CD4-positive, alpha-beta T cell treated with Interleukin-21 for 1 hour (primary cell): Measurements from ENCODE around the gene SLC23A3.
"Not testable (repeated sequence)": the region's sequence is repeated elsewhere in the genome, so short reads cannot be mapped to it uniquely, and the experiment has no call there.

Experiments used
- DNase-seq: peaks from one replicate; pipeline ENCODE4 v3.0.0-alpha.2; 2020

Gene SLC23A3

DNA sequence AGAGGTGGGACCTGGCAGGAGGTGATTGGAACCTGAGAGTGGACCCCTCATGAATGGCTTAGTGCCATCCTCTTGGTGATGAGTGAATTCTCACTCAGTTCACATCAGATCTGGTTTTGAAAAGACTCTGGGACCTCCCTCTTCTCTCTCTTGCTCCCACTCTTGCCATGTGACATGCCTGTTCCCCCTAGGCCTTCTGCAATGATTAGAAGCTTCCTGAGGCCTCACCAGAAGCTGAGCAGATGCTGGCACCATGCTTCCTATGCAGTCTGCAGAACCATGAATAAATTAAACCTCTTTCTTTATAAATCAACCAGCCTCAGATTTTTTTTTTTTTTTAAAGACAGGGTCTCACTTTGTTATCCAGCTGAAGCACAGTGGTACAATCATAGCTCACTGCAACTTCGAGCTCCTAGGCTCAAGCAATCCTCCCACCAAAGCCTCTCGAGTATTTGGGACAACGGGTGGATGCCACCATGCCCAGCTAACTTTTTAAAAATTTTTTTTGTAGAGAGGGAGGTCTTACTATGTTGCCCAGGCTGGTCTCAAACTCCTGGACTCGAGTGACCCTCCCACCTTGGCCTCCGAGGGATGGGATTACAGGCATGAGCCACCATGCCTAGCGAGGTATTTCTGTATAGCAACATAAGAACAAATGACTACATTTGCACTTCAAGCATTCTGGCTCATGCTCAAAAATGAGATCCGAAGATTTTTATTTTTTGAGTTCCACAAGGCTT lies 34.8 kb upstream of the SLC23A3 start:
- DNase-seq: no peak

DNA sequence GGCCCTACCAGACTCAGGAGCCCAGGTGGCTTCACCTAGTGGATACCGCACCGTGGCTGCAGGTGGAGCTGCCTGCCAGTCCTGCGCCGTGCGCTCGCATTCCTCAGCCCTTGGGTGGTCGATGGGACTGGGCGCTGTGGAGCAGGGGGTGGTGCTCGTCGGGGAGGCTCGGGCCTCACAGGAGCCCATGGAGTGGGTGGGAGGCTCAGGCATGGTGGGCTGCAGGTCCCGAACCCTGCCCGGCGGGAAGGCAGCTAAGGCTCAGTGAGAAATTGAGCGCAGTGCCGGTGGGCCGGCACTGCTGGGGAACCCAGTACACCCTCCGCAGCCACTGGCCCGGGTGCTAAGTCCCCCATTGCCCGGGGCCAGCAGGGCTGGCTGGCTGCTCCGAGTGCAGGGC lies 31.5 kb upstream of the SLC23A3 start:
- DNase-seq: not testable (repeated sequence)

DNA sequence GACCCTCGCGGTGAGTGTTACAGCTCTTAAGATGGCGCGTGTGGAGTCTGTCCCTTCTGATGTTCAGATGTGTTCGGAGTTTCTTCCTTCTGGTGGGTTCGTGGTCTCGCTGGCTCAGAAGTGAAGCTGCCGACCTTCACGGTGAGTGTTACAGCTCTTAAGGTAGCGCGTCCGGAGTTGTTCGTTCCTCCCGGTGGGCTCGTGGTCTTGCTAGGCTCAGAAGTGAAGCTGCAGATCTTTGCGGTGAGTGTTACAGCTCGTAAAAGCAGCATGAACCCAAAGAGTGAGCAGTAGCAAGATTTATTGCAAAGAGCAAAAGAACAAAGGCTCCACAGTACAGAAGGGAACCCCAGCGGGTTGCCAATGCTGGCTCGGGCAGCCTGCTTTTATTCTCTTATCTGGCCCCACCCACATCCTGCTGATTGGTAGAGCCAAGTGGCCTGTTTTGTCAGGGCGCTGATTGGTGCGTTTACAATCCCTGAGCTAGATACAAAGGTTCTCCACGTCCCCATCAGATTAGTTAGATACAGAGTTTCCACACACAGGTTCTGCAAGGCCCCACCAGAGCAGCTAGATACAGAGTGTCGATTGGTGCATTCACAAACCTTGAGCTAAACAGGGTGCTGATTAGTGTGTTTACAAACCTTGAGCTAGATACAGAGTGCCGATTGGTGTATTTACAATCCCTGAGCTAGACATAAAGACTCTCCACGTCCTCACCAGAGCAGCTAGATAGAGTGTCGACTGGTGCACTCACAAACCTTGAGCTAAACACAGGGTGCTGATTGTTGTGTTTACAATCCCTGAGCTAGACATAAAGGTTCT lies 30.9 kb upstream of the SLC23A3 start:
- peak; percentile 63 for DNase-seq

DNA sequence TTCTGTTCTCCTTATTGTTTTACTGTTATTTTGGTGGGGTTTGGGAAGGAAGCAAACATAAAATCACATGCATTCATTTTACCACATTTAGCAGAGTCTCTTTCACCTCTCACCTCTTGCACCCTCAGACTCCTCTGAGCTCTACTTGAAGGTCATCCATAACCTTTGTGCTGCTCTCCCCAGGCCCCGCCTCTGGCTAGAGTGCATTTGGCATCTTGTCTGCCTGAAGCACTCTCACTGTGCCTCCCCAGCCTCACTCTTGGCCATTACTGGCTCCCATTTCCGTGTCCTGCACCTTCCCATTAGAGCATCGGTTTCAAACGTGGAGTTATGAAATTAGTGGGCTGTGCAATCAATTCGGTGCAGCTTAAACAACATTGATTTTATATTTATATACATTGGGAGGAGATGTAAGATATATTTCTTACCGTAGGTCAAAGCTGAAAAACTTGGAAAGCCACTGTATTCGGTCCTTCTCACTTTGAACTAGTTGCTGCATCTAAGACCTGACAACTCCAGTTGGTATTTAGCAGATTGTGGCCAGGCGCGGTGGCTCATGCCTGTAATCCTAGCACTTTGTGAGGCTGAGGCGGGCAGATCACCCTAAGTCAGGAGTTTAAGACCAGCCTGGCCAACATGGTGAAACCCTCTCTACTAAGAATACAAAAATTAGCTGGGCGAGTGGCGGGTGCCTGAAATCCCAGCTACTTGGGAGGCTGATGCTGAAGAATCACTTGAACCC lies 29.8 kb upstream of the SLC23A3 start:
- no peak for DNase-seq

DNA sequence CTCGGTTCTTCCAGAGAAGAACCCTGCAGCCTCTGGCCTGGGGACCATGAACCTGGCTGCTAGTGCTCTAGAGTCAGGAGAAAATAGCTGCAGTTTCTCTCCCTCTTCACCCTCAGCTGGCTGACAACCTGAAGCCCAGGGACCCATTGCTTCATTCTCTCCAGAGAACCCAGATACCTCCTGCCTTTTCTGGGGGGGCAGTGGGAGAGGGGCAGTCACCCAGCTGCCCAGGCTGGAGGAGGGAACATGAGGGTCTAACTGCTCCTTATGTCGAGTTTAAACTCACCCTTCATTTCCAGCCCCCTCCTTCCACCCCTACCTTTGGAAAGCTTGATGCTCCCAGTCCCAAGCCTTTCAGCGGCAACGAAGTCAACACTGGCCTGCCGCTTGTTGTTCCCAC lies 29.1 kb upstream of the SLC23A3 start:
- DNase-seq: no peak

DNA sequence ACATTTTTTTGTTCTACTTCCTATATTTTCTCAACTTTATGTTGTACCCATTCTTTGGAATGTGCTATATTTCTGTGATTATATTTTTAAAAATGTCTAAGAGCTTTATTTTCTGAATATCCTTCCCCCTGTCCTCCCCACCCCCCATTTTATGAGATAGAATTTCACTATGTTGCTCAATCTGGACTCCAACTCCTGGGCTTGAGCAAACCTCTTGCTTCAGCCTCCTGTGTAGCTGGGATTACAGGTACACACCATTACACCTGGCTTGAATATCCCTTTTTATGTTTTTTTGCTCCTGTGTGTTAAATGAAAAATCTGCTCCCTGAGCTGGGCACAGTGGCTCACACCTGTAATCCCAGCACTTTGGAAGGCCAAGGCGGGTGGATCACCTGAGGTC lies 27.6 kb upstream of the SLC23A3 start:
- no peak for DNase-seq

DNA sequence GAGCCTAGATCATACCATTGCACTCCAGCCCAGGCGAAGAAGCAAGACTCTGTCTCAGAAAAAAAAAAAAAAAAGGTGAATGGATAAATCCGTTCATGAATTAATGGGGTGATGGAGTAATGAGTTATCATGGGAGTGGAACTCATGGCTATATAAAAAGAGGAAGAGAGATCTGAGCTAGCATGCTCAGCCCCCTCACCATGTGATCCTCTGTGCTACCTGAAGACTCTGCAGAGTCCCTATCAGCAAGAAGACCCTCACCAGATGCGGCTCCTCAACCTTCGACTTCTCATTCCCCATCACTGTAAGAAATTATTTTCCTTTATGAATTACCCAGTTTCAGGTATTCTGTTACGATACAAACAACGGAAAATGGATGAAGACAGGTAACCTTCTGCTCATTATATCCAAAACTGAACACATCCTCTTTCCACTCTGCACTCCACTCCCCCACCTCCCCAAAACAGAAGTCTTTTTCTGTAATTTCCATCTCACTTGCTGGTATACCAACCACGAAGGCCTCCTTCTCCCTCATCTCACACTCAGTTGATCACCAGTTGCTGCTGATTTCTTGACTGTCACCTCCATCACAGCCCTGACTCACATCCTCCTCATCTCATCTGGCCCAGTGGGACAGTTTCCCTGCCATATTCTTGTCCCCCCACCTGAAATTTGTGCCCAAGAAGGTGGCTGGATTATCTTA lies 17.1 kb upstream of the SLC23A3 start:
- no peak for DNase-seq

DNA sequence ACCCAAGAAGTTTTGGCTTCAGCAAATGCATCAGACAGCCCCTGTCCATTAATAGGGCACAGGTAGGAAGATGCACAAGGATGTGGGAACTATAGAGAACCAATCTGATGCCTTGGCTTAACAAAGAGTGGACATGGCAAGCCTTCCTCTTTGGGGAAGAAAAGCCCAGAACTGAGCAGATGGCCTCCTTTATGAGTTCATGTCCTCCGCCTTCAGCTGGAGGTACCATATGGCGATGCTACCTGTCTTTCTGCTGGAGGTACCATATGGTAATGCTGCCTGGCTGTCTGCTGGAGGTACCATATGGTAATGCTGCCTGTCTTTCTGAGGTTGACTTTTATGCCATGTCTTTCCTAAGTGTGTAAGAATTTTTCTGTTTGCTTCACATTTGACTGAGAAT lies 14.3 kb upstream of the SLC23A3 start:
- DNase-seq: no peak

DNA sequence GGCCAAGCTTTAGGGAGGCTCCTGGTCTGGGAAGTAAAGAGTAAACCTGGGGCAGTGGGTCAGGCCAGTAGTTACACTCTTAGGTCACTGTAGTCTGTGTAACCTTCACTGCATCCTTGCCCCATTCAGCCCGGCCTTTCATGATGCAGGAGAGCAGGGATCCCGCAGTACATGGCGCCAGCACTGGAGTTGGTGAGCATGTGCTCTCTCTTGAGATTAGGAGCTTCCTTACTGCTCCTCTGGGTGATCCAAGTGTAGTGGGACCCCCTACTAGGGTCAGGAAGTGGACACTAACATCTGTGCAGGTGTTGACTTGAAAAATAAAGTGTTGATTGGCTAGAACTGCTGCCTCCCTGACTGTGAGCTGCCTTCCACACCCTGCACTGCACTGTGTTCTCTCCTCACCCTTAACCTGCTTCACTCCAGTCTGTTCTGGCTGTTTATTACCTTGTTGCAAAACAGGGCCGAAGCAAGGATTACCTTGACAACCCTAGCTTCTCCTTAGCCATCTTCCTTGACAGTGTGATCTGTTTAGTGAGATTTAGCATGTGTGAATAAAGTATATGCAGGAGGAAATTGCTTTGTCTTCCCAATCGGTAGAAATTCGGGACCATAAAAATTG lies 13.4 kb upstream of the SLC23A3 start:
- no peak for DNase-seq

DNA sequence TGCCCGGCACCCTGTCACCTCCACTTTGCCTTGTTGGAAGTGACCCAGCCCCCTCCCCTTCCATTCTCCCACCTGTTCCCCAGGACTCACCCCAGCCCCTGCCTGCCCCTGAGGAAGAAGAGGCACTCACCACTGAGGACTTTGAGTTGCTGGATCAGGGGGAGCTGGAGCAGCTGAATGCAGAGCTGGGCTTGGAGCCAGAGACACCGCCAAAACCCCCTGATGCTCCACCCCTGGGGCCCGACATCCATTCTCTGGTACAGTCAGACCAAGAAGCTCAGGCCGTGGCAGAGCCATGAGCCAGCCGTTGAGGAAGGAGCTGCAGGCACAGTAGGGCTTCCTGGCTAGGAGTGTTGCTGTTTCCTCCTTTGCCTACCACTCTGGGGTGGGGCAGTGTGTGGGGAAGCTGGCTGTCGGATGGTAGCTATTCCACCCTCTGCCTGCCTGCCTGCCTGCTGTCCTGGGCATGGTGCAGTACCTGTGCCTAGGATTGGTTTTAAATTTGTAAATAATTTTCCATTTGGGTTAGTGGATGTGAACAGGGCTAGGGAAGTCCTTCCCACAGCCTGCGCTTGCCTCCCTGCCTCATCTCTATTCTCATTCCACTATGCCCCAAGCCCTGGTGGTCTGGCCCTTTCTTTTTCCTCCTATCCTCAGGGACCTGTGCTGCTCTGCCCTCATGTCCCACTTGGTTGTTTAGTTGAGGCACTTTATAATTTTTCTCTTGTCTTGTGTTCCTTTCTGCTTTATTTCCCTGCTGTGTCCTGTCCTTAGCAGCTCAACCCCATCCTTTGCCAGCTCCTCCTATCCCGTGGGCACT lies 12.7 kb upstream of the SLC23A3 start:
- no peak for DNase-seq

DNA sequence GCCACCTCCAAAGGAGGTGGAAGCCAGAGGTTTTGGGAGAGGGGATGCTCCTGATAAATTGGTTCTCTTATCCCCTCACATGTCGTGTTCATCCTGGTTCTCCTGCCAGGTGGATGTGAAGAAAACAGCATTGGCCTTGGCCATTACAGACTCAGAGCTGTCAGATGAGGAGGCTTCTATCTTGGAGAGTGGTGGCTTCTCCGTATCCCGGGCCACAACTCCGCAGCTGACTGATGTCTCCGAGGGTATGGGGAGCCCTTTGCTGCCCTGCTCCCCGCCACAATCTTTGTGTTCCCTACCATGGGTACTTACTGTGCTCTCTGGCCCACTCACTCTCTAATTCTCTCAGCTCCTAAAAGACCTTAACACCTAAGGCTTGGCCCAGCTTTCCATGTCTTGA lies 11.7 kb upstream of the SLC23A3 start:
- no peak for DNase-seq

DNA sequence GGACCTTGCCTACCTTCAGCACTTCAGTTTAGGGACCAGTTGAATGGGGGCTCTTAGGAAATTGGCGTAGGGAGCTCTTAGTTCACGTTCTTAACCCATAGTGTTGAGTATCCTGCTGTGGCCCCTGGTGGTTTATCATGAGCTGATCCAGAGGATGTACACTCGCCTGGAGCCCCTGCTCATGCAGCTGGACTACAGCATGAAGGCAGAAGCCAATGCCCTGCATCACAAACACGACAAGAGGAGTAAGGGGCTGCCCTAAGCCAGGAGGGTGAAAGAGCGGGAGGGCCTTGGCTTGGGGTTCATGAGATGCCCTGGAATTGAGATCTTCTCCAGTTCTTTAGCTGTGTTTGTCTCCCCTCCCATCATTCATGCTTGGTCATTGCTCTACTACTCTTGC lies 11.1 kb upstream of the SLC23A3 start:
- no peak for DNase-seq

DNA sequence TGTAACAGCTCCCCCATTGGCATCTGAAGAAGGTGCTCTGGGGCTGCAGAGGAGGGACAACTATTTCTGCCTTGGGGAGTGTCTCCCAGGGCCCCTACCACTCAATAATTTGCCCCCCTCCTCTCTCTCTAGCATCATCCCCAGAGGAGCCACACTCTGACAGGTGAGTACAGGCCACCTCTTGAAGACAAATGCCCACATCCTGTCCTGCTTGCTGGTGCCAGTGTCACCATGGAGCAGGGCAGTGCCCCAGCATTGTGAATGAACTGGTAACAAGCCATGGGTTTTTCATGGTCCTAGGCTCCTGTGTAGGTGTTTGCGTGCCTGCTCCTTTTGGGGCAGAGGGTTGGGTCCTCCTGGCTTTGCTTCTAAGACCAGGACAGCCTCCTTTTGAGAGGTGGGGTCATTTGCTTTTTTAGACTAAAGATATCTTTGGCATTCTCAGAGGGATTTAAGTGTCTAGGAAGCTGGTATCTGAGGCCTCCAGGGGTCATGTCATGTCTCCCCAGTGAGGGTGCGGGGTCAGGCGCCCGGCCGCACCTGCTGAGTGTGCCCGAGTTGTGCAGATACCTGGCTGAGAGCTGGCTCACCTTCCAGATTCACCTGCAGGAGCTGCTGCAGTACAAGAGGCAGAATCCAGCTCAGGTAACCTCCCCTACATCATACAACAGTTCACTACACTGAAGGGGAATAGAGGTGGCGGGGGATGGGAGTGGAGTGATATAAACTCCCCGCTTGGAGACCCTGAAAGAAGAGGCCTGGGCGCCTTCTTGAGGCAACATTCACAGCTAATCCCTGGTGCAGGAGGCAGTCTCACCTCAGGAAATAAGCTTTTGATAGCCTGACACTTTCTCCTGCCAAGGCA lies 10.0 kb upstream of the SLC23A3 start:
- DNase-seq: no peak

DNA sequence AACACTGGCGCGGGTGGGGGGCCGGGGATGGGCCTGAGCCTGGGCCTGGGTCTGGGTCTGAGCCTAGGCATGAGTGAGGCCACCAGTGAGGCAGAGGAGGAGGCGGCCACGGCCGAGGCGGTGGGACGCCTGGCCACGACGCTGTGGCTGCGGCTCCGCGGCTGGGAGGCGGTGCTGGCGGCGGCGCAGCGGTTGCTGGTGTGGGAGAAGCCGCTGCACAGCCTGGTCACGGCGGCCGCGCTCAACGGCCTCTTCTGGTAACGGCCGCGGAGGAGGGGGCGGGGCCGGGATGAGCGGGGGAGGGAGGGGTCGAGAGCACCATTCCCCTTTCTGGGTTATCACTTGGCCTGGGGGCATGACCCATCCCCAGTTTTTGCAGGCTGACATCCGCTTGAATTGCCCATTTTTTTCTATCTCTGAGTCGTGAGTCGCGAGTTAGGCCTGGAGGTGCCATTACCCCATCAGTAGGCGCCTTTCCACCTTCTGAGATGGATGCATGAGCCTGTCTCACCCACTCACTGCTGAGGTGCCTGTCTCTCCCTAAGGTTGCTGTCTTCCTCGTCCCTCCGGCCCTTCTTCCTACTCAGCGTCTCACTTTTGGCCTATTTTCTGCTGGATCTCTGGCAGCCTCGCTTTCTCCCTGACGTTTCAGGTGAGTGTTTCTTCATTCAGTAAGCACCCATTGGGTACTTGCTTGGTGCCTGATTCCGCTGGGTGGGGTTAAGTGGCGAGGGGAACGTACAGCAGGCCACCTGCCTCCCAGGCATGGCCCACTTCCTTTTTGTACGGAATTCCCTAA lies 8.7 kb upstream of the SLC23A3 start:
- DNase-seq: peak; percentile 48

DNA sequence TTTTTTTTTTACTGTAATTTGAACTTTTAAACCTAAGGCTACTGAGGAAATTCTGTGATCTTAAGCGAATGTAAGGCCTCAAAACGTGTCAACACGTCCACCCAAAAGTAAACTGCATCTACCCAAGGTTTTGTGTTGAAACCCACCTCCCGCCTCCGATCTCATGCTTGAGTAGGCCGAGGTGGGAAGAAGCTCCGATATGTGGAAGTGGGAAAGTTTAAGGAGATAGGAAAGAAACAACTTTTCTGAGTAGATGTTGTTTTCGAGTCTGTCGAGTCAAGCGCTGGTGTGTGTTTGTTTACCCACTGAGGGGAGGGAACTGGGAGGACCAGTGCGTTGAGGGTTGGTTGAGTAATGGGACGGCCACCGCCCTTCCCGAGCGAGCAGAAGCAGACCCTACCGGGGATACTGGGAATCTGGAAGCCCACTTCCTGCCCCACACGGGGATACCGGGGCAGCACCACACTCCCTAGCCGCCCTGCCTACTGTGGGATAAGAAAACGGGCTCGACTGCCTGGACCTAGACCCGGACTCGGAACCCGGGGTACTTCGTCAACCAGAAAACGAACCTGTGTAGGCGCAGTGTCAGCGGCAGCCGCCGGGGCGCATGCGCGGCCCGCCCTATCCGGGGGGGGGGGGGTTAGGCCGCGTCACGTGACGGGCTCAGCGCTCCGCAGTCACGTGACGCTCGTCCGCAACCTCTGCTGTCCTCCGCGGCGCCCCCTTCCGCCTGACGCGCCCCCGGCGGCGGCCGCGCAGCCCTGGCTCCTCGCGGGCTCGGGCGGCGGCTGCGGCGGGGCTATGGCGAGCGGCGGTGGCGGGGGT lies 7.9 kb upstream of the SLC23A3 start, which contains the start of gene RETREG2:
RETREG2 (plus strand) TSS at position 724 of the 825 bp plus-strand sequence; CDS start at position 802, 78 bp downstream.
- DNase-seq: peak; percentile 89

DNA sequence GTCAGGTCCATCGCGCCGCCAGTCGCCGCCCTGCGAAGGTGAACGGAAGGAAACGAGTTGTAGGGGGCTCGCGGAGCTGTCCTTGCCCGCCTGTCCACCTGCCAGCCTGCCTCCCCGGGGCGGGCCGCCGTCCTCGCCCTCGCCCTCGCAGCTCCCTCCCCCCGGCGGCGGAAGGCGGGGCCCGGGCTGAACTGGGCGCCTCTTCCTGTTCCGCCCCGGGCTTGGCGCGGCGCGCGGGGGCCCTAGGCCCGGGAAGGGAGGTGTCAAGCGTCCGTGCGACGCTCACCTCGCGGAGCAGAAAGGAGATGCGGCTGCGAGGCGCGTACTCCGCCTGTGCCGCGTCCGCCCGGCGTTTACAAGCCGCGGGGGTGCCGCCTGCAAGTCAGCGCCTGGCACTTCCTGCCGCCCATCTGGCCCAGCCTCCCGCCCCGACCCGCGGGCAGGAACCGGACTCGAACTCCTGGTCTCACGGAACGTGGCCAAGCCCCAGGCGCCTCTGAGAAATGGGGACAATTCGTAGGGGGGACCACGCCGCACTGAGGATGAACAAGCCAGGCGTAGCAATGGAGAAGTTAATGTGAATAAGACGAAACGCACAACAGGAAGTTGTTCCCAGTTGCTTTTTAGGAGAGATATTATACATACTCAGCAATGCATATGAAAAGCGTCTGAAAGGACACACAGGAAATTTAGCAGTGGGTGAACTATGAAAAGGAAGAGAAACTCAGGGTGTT lies 7.2 kb upstream of the SLC23A3 start, which contains the start of gene CNPPD1:
CNPPD1 (minus strand) TSS at position 108 of the 734 bp plus-strand sequence; CDS start at position 11, 97 bp downstream.
- DNase-seq: peak; percentile 89

DNA sequence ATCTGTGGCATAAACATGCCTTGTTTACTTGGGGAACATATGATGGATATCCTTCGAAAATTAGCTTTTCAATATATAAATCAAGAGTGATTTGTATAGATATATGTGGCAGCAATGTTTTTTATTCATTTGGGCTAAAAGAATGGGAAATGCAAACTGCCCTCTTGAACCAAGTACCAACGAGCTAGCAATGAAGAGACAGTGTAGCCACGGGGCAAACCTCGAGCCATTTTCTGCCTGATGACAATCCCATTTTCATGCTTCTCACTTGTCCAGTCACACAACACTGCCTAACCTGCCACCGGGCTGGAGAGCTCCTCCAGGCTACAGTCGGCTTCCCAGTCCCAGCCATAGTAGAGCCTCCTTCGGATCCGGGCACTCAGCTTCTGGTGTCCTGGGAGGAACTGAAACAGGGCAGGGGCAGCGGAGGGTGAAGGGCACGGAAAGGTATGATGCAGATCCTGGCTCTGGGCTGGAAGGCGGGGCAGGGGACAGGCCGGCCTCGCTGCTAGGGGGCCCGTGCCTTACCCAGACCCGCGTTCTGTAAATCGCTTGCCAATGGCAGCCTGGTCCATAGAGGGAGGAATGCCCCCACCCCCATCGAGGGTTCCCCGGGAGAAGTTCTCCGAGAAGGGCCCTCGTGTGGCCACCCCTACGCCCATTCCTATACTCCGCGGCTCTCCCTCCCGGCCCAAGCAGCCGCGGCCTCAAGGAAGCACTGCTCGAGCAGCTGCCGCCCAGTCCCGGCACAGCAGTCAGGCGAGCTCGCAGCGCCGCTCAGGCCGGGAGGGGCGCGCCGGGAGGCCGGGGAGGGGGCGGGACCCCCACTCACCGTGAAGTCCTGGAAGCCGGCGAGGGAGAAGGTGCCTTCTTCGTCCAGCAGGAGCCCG lies 6.3 kb upstream of the SLC23A3 start:
- DNase-seq: no peak
